Activated T-helper 1 cell treated with anti-CD3 and anti-CD28 coated beads, Interleukin-2, amount 50 U/mL, for 16 hours (primary cell): ENCODE measurements around the gene UNC5C.

Source experiments
- DNase-seq, 2 donors: peaks; one replicate each; pipeline ENCODE4 v3.0.0-alpha.2; 2020; ENCODE audit warnings: low read depth in 1 of 2, low spot score in 1 of 2

The UNC5C gene

DNA sequence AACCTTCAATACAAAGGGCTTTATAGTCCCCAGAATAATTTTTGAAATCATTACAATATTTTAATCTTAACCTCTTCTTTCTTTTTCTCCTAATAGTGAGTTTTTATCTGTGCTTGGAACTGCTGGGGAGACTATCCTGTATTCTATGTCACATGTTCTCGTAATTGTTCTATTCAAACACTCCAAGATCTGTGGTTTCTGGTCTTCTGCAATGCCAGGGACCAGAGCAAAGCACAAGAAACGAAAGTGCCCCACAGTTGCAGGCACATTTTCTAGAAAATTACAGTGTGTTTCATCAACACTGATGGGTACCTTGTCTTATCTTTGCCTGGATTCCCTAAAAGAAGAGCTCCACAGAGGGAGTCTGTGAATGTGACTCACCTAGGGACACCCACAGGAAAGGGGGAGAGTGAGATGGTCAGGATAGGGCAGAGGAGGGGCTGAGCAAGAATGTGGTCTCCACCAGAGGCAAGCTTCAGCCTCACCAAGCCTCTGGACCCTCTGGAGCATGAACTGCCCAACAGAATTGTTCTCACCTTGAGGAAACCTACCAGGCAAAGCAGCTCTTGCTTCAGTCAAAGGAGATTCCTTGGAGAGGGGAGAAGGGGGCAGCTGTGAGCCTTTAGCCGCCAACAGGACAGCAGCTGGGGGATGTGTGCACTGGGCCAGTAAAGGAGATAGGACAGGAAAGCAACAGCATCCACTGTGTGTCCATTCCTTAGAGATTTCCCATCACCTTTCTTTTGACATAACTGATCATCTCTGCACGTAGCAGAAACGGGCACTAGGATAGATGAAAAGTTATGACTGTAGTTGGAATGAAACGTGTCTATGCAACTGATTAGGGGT, 25.9 kb downstream of the UNC5C start:
- no peak for DNase-seq

DNA sequence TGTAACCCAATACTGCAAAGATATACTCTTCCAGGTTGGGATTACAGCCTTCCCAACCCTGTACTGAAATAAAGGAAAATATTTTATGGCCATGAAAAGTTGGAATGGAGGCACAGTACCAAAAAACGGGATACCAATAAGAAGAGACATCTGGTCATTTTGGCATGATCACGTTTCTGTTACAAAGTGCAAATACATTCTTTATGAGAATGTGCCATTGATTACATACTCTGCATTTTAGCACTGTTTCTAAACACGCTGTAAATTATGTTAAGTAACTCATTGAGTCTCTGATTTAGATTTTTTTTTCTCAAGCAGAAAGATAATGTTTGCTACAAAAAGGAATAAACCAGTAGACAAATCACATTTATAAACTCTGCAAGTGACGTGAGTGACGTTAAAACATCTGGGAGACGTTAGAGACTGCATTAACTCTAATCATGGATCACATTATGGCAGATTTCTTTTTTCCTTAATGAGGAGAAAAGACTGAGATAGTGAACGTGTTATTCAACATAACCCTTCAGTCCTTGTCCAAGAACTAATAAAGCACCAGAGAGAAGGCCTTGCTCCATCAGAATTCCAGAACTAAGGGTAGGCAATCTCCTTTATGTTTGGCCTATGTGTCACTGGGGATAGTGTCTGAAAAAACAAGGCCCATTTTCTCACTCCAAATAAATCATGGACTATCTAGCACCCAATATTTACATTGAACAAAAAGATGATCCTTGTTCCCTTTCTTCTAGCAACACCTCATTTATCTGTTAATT, 31.0 kb downstream of the UNC5C start:
- no peak for DNase-seq

DNA sequence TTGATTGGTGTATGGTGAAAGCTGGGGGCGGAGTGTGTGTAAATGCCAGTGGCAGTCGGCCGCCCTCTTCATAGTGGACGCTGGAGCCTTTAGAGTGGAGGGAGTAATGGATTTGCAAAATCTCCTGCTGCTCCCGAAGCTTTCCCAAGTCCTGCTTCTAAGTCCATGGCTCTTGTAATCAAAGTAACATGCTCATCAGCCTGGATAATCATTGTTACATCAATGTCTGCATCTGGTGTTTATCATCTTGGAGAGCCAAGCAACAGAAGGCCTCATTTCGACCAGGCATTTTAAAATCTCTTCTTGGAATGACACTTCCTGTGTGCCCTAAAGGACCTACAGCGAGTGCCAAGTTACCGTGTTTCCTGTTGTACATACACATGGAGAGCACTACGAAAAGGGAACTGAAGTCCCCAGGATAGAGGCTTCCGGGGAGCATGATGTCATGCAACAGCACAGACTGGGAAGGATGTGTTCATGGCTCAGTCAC, 32.2 kb downstream of the UNC5C start:
- DNase-seq = no peak

DNA sequence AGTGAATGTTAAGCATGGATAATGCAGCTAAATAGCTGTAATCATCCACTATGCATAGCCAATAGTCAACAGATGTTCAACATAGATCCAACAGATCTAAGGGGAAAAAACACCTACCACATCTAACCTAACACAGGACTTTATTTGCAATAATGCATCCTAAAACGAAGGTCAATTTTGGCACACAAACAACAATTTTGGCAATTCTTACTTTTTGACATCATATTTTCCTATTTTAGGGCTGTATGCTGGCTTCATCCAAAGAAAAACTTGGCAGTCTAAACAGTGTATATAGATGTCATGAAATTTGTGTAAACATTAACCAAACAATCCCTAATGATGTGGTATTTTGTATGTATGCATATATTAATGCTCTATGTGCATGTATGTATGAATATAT, 33.2 kb downstream of the UNC5C start:
- DNase-seq = no peak

DNA sequence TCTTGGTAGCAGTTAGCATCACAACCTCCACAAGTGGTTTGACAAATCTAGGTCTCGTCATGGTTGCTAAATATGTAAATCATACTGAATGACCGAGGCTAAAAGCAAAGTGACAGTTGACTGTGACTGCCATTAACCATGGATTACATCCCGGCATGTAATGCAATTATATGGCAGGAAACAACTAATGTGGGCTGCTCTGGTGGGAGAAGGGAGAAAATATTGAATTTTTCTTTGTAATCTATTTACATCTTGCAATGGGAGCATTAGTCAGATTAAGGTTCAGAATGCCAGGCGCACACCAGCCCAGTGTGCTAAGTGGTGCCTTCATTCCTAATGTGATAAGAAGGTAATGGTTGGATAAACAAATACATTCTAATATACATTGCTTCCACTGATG, 35.8 kb downstream of the UNC5C start:
- DNase-seq = no peak

DNA sequence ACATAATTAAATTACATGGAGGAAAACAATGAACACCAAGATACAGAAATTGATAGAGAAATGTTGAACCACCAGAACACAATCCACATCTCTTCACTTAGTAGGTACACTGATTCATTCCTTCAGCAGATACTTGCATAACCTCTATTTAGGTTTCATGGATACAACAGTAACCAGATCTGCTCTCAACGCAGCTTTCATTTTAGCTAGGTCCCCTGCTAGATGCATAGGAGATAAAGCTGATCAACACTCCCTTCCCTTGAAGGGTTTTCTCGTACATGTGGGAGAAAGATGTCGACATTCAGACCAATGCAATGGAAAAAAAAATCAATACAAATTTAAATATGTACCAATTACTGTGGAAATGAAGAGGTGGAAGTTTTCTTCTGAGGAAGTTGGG, 37.3 kb downstream of the UNC5C start:
- DNase-seq = no peak

DNA sequence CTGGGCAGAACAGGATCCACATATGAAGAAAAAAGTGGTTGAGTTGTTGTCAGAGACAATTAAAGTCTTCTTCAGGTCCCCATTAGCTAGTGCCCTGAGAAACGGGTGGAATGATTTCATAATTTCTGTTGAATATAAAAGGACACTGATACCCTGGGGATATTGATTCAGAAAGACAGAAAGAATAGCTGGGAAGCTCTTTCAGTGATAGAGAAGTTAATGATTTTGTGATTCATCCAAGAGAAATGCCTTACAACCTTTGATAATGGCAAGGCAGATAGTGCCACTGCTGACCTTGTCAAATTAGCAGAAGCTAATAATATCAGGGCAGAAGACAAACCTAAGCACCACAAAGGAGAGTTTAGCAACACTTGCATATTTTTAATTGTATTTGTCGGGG, 37.9 kb downstream of the UNC5C start:
- no peak for DNase-seq

DNA sequence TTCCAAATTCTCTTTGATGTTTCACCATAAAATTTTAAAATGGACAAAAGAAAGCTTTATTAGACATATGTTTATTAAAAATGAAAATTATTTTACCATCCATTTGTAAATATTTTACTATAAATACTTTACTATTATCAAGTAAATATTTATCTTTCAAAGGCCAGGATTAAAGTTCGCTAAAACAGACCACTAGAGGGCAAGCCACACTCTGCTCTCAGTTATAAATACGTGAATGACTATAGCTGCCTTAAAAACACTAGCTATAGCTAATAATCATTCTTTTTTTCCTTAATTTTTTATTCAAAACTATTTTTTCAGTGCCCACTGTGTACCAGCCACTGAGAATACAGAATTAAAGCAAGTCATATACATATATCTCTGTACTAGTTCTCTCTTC, 38.6 kb downstream of the UNC5C start:
- DNase-seq = no peak

DNA sequence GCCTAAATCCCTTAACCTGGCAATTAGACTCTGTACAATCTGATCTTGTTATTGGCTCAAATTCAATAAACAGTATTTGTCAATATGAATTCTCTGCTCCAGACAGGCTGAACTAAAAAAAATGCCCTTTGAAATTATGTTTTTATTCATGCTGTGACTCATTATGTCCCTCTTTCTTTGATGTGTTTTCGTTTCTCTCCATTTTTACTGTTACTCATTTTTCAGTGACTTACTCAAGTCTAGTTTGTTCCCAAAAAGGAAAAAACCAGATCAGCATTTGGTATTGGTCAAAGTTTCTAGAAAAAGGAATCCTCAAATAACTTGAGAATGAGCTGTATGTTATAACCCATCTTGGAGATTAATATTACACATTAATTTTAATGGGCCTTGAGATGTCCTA, 40.4 kb downstream of the UNC5C start:
- DNase-seq = no peak

DNA sequence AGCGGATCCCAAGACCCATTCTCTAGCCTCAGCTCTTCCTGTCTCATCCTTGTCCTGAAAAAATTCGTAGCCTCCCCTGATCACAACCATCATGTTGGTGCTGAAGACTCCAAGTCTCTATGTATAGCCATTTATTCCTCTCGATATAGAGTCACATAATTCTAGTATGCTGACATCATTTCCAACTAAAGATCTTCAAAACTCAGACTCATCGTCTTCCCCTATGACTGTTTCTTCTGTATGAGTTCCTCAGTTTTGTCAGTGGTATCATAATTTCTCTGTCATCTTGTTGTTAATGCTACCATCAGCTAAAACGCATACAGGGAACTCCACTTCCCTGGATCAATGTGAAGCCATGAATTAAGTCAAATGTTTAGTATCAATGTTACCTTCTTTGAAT, 41.2 kb downstream of the UNC5C start:
- DNase-seq = no peak

DNA sequence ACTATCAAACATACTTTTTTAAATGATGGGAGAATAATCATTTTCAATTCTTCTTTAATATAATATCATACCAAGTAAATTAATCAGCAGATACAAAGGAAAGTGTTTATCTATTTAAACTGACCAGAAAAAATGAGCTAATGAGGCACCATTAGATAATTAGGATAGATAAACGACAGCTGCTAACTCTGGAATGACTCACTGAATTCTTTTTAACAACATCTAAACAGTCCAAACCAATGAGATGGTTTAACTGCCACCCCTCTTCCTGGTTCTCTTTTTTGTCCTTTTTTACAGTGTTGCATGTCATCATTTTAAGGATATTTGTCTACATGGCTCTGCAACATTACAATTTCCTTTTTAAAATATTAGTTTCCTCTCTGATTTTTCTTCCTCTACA, 41.6 kb downstream of the UNC5C start:
- DNase-seq = no peak

DNA sequence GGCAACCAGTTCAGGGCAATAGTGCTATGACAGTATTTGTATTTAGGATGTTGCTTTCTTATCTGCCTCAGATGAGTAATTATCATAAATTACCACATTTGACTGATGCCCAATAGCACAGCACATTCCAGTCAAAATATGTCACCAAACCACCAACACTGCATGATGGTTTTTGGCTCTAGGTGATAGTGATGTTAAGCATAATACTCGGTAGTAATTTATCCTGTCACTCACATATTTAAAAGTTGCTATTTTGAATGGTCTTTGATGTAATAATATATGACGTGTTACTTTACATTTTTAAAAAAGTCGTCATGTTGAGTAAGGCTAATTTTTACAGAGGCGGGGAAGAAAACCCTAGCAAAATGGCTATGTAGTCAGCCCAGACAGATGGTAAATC, 42.5 kb downstream of the UNC5C start:
- DNase-seq = no peak

DNA sequence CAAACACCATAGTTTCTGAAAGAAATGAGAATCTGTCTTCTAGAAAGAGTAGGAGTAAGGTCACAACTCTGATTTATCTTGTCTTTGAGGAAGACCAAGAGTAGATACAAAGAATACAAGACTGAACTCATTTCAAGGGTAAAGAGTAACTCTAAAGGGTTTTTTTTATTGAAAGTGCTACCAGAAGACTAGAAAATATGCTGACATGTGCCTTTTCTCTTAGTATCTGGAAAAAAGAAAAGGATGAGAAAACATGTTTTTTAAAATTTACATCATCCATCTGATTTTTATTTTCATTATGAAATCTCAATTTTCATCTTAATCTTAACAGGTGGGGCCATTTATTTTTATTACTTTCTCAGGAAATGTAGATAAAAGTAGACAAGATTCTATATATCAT, 43.0 kb downstream of the UNC5C start:
- no peak for DNase-seq

DNA sequence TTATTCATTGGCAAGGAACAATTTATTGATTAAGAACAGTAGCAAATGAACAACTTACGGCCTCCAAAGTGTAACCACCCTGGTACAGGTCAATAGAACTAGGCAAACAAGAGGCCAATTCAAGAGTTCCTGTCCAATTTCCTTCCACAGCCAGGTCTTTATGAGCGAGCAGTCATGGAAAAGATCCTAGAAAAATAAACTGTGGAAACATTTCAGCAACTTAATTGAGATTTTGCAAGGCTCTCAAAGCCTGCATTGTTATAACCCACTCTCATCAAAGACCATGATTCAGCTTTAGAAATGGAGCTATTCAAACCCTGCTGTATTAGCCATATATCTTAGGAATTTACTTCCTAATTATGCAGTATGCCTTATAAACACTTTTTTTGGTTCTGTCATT, 43.6 kb downstream of the UNC5C start:
- no peak for DNase-seq

DNA sequence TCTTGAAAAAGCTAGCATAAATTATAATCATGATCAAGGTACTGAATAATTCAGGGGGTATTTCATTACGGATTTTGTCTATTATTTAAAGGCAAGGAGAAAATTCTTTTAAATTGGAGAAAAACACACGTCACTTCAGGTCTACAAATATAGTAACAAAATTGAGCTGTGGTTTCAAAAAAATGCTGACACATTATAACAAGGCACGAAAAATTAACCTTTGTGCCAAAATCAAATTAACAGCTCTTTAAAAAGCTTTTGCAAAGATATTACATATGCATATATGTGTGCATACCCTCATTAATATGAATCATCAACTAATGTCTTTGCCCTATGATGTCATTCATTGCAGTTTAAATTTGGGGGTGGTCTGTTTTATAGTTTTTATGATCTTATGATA, 44.3 kb downstream of the UNC5C start:
- no peak for DNase-seq

DNA sequence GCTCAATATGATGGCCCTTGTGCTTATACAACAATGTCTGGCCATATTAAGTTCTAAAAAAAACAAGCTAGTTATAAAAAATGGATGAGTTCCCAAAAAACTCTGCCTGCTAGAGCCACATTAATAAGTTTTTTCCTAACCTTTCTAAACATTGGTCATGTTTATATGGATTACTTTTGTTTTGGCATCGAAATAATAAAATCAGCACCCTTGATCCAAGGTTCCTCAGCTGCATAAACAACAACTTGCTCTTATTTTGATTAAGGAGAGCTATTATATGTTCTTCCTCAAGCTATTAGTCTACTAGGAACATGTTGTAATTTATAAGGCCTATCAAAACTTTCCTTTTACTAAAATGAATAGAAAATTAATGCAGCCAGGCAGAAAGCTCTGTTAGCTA, 48.4 kb downstream of the UNC5C start:
- DNase-seq = no peak

DNA sequence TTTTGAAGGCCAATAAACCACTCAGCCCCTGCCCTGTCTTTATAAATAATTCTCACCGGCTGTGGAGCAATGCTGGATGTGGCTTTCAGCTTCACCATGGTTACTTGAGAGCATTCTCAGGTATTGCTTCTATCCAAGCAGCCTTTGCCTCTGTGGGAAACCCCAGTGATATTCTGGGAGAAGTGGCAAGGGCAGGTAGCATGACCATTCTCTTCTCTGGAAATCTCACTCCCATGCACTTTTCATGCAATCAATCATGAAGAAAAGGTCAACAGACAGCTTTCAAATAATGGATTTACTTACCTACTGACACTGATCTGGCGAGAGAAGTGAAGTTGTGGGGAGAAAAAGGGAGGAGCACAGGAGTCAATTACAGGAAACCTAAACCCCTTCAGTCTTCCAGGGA, 49.5 kb downstream of the UNC5C start:
- DNase-seq = no peak

DNA sequence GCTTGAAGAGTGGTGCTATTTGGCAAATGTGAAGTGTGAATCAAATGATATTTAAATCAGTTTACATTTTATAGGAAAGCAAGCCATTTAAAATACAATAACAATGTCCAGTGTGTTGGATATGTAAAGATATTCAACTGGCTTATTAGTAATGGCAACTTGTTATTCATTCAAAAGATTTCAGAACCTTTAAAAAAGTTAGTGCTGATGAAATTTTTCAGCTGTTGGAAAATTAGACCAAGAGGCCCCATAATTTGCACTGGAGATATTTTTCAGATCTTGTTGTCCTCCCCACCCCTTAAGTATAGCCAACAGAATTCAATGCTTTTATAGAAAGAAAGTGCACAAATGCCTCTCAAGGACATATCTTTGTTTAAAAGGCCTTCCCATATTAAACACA, 54.6 kb downstream of the UNC5C start:
- DNase-seq = no peak

DNA sequence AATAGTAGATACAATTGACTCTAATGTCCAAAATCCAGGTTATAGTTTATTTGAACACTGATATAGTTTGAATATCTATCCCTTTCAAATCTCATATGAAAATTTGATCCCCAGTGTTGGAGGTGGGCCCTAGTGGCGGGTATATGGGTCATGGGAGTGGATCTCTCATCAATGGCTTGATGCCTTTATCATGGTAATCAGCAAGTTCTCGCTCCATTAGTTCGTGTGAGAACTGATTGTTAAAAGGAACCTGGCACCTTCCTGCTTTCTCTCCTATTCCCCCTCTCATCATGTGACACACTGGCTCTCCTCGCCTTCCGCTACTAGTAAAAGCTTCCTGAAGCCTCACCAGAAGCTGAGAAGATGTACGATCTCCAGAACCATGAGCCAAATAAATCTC, 70.1 kb downstream of the UNC5C start:
- no peak for DNase-seq

DNA sequence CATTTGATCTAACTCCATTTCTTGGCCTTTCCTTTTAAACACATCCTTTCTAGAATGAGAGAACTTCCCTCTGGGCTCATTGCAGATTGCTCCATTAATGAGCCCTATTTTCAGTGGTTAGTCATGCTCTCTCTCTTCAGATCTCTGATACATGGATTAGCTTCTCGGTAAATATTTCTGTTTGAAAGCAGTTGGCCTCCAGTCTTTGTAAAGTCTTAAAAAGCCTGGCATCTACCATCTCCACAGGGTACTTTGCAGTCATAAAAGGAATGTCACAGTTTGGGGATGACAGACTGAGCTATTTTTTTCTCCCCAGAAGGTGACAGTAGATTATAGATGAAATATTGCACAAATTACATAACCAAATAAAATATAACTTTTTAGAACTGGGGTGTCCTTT, 72.7 kb downstream of the UNC5C start:
- DNase-seq = no peak

DNA sequence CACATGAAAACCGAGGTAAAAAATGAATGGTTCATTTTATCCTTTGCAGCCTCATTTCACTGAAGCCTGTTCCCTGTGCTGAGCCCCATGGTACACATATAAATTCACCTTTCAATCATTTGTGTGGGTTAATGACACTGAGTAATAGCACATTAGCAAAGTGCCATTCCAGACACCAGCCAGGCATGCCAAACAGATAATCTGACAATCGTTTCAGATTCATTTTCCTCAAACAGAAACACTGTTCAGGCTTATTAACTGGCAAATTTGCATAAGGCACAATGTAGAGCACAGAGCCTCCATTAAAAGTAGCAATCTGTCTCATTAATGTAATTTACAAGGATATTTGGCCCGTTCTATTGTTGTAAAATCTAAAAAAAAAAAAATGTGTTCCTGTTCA, 76.2 kb downstream of the UNC5C start:
- no peak for DNase-seq

DNA sequence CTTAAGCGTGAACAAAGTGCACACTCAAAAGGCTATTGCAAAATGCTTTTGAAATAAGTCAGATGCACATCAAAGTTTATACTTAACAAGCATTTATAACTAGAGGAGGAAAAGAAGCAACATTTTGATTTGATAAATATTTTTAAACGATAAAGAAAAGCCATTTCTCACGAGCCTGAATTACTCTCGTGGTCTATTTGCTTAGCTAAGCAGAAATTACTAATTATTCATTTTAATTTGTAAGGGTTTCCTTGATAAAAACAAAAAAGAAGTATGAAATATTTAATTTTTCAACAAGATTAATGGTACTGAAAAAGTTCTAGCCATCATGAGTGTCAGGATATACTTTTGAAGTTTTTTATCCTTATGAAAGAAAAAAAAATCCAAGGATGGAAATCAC, 78.2 kb downstream of the UNC5C start:
- no peak for DNase-seq

DNA sequence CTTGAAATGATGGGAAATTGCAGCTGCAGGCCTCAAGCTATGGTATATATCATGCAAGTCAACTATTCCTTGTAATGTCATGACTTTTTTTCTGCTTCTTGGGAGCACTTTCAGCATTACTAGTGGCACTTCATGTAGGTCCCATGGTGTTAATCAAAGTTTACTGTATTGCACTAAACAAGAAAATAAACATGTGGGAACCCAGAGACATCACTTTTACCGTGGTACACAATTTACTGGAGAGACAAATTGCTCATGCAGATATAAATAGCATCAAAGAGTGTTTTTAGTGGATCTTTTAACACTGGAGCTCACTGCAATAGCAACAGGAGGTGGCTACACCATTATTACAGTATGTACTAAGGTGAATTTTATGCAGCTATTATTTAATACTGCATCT, 79.2 kb downstream of the UNC5C start:
- DNase-seq = no peak
